ENCODE data around the gene RNF141. TPM values are rescaled to one million over a fixed set of nuclear protein-coding genes. Genes with fewer than 3 reads are reported as not detected.

The RNF141 gene
- total RNA-seq, 1 donor from 2014 or later = 21.7 TPM

GRCh38 chr11:10497371-10498021, 43.5 kb downstream of the RNF141 start:
- no peak for TF ChIP-seq CTCF (conservative IDR thresholded peaks at IDR 0.05; ENCODE audit: low read depth, low read length)
- no peak overlapping the region for H3K4me3 ChIP-seq (ENCODE audit: low read depth, low read length)
- no peak for DNase-seq (ENCODE audit: low read depth)

- no peak overlapping the region for H3K4me3 ChIP-seq (ENCODE audit: low read depth, low read length)
- TF ChIP-seq CTCF (conservative IDR thresholded peaks at IDR 0.05; ENCODE audit: low read depth, low read length) = no peak
- no peak for DNase-seq (ENCODE audit: low read depth)
Observed at GRCh38 chr11:10496296-10496936, 44.6 kb downstream of the RNF141 start.

GRCh38 chr11:10495464-10495786, 45.6 kb downstream of the RNF141 start:
- no peak for DNase-seq (ENCODE audit: low read depth)
- no peak for TF ChIP-seq CTCF (conservative IDR thresholded peaks at IDR 0.05; ENCODE audit: low read depth, low read length)
- H3K4me3 ChIP-seq (ENCODE audit: low read depth, low read length) = no peak overlapping the region

GRCh38 chr11:10494636-10495463, 46.1 kb downstream of the RNF141 start:
- TF ChIP-seq CTCF (conservative IDR thresholded peaks at IDR 0.05; ENCODE audit: low read depth, low read length) = no peak
- DNase-seq (ENCODE audit: low read depth) = no peak
- no peak overlapping the region for H3K4me3 ChIP-seq (ENCODE audit: low read depth, low read length)

GRCh38 chr11:10493041-10493663, 47.8 kb downstream of the RNF141 start:
- no peak for TF ChIP-seq CTCF (conservative IDR thresholded peaks at IDR 0.05; ENCODE audit: low read depth, low read length)
- DNase-seq (ENCODE audit: low read depth) = no peak
- H3K4me3 ChIP-seq (ENCODE audit: low read depth, low read length) = no peak overlapping the region

GRCh38 chr11:10492084-10492483, 48.9 kb downstream of the RNF141 start:
- no peak for TF ChIP-seq CTCF (conservative IDR thresholded peaks at IDR 0.05; ENCODE audit: low read depth, low read length)
- no peak for DNase-seq (ENCODE audit: low read depth)
- H3K4me3 ChIP-seq (ENCODE audit: low read depth, low read length) = no peak overlapping the region

Data from epithelial cell of proximal tubule (primary cell).